H9 (cell line): ENCODE measurements around the gene SHLD2. TPM values are rescaled to one million over a fixed set of nuclear protein-coding genes. Genes with fewer than 3 reads are reported as not detected.
A peak's percentile ranks its signal among the peaks of the same experiment; 100 is the strongest.

Source experiments
- DNase-seq: peaks from one replicate; pipeline ENCODE4 v3.0.0-alpha.2; 2017
- H2AFZ ChIP-seq: one replicate; pipeline ENCODE4 v1.6.1; 2013; ENCODE audit warnings: mild to moderate bottlenecking, low read length, control low read depth, moderate library complexity
- H2AK5ac ChIP-seq: 2 replicates; pipeline ENCODE4 v1.6.1; 2013; ENCODE audit warnings: low read length, control low read depth, mixed read lengths; ENCODE audit not compliant: insufficient read length
- H2BK120ac ChIP-seq: one replicate; pipeline ENCODE4 v1.6.1; 2013; ENCODE audit warnings: low read depth, mild to moderate bottlenecking, low read length, control low read depth, inconsistent platforms; ENCODE audit not compliant: poor library complexity, severe bottlenecking
- H2BK12ac ChIP-seq: 2 replicates; pipeline ENCODE4 v1.6.1; 2013; ENCODE audit warnings: low read length, control low read depth, mixed read lengths, low read depth; ENCODE audit not compliant: insufficient read length
- H2BK15ac ChIP-seq: 2 replicates; pipeline ENCODE4 v1.6.1; 2013; ENCODE audit warnings: low read depth, low read length, control low read depth
- H2BK20ac ChIP-seq: one replicate; pipeline ENCODE4 v1.6.1; 2013; ENCODE audit warnings: low read depth, mild to moderate bottlenecking, low read length, control low read depth, inconsistent platforms; ENCODE audit not compliant: poor library complexity, severe bottlenecking
- H2BK5ac ChIP-seq: 2 replicates; pipeline ENCODE4 v1.6.1; 2013; ENCODE audit warnings: low read length, control low read depth, mixed read lengths; ENCODE audit not compliant: insufficient read length
- H3K14ac ChIP-seq: 2 replicates; pipeline ENCODE4 v1.6.1; 2013; ENCODE audit warnings: low read length, control low read depth; ENCODE audit not compliant: insufficient read depth
- H3K18ac ChIP-seq: 2 replicates; pipeline ENCODE4 v1.6.1; 2013; ENCODE audit warnings: low read depth, mild to moderate bottlenecking, mixed read lengths, low read length, control low read depth; ENCODE audit not compliant: insufficient read length
- H3K23ac ChIP-seq: 2 replicates; pipeline ENCODE4 v1.6.1; 2013; ENCODE audit warnings: low read length, control low read depth, mixed read lengths, low read depth; ENCODE audit not compliant: insufficient read length
- H3K23me2 ChIP-seq: 2 replicates; pipeline ENCODE4 v1.6.1; 2013; ENCODE audit warnings: low read depth, mild to moderate bottlenecking, mixed read lengths, low read length, control low read depth; ENCODE audit not compliant: insufficient read length, poor library complexity, severe bottlenecking
- H3K27ac ChIP-seq: 2 replicates; pipeline ENCODE4 v1.5.1; 2013; ENCODE audit warnings: low read length, control low read depth, mixed read lengths, low read depth; ENCODE audit not compliant: insufficient read length
- H3K27me3 ChIP-seq: 2 replicates; pipeline ENCODE4 v1.6.1; 2013; ENCODE audit warnings: low read length, control low read depth, inconsistent platforms; ENCODE audit not compliant: insufficient read depth
- H3K4ac ChIP-seq: 2 replicates; pipeline ENCODE4 v1.6.1; 2013; ENCODE audit warnings: low read depth, mild to moderate bottlenecking, control low read depth, inconsistent platforms, low read length, moderate library complexity
- H3K4me1 ChIP-seq: 2 replicates; pipeline ENCODE4 v1.6.1; 2013; ENCODE audit warnings: low read length, control low read depth, inconsistent platforms; ENCODE audit not compliant: insufficient read depth
- H3K4me2 ChIP-seq: 2 replicates; pipeline ENCODE4 v1.6.1; 2013; ENCODE audit warnings: low read length, control low read depth, mixed read lengths; ENCODE audit not compliant: insufficient read length, insufficient read depth
- H3K56ac ChIP-seq: 2 replicates; pipeline ENCODE4 v1.6.1; 2013; ENCODE audit warnings: low read depth, mild to moderate bottlenecking, mixed read lengths, low read length, control low read depth; ENCODE audit not compliant: insufficient read length
- H3K79me1 ChIP-seq: 2 replicates; pipeline ENCODE4 v1.6.1; 2013; ENCODE audit warnings: low read depth, mild to moderate bottlenecking, moderate library complexity, low read length, control low read depth, inconsistent platforms; ENCODE audit not compliant: insufficient read depth, poor library complexity, severe bottlenecking
- H3K79me2 ChIP-seq: 2 replicates; pipeline ENCODE4 v1.6.1; 2013; ENCODE audit warnings: low read length, control low read depth, inconsistent platforms; ENCODE audit not compliant: insufficient read depth
- H3K9ac ChIP-seq: 2 replicates; pipeline ENCODE4 v1.6.1; 2013; ENCODE audit warnings: low read length, control low read depth, mixed read lengths; ENCODE audit not compliant: insufficient read length; ENCODE audit errors: extremely low read depth
- H3K9me3 ChIP-seq: one replicate; pipeline ENCODE4 v1.6.1; 2013; ENCODE audit warnings: low read depth, low read length, inconsistent platforms; ENCODE audit not compliant: control insufficient read depth
- H3T11ph ChIP-seq: one replicate; pipeline ENCODE4 v1.6.1; 2013; ENCODE audit warnings: mild to moderate bottlenecking, low read length, control low read depth, inconsistent platforms
- H4K20me1 ChIP-seq: one replicate; pipeline ENCODE4 v1.6.1; 2013; ENCODE audit not compliant: control insufficient read depth, insufficient read length, insufficient read depth
- H4K5ac ChIP-seq: 2 replicates; pipeline ENCODE4 v1.6.1; 2013; ENCODE audit warnings: low read depth, mild to moderate bottlenecking, mixed read lengths, low read length, control low read depth; ENCODE audit not compliant: insufficient read length
- H4K8ac ChIP-seq: replicated peaks from 2 replicates; pipeline ENCODE4 v1.6.1; 2013; ENCODE audit warnings: low read length, control low read depth, mixed read lengths, low read depth; ENCODE audit not compliant: insufficient read length
- H4K91ac ChIP-seq: 2 replicates; pipeline ENCODE4 v1.6.1; 2013; ENCODE audit warnings: low read depth, mild to moderate bottlenecking, moderate library complexity, mixed read lengths, low read length, control low read depth; ENCODE audit not compliant: insufficient read length
- H3K27ac Mint-ChIP-seq, 3 experiments: 2 replicates in 2 of 3; 3 replicates in 1 of 3; pipeline ENCODE4 v1.8.0; 2020 to 2021; ENCODE audit warnings: mixed read lengths in 3 of 3, mild to moderate bottlenecking in 1 of 3, moderate library complexity in 1 of 3
- H3K27me3 Mint-ChIP-seq: 2 replicates; pipeline ENCODE4 v1.8.0; 2021; ENCODE audit warnings: low read depth, mild to moderate bottlenecking, moderate library complexity, mixed read lengths
- H3K36me3 Mint-ChIP-seq, 3 experiments: 2 replicates in 2 of 3; 3 replicates in 1 of 3; pipeline ENCODE4 v1.8.0; 2020 to 2021; ENCODE audit warnings: low read depth in 3 of 3, mixed read lengths in 3 of 3; ENCODE audit not compliant: insufficient read depth in 1 of 3
- H3K4me1 Mint-ChIP-seq, 2 experiments: 2 replicates each; pipeline ENCODE4 v1.8.0; 2020; ENCODE audit warnings: mixed read lengths in 2 of 2
- H3K4me3 Mint-ChIP-seq, 2 experiments: 2 replicates in 1 of 2; 3 replicates in 1 of 2; pipeline ENCODE4 v1.8.0; 2020 to 2021; ENCODE audit warnings: mild to moderate bottlenecking in 2 of 2, mixed read lengths in 2 of 2, moderate library complexity in 1 of 2
- H3K9me3 Mint-ChIP-seq, 2 experiments: 2 replicates in 1 of 2; 3 replicates in 1 of 2; pipeline ENCODE4 v1.8.0; 2020; ENCODE audit warnings: mild to moderate bottlenecking in 2 of 2, mixed read lengths in 2 of 2, moderate library complexity in 1 of 2
- WGBS: extraction: QIAGEN DNeasy Blood & Tissue Kit; methylation state at CpG from one replicate; pipeline ENCODE4 v1.1.7; 2013; ENCODE audit warnings: missing lambda C conversion rate, low lambda C conversion rate, mixed read lengths; ENCODE audit not compliant: insufficient read length; ENCODE audit errors: extremely low coverage; 5-methylcytosine and 5-hydroxymethylcytosine counted together
- total RNA-seq: library from RNA; stranded (reverse); gene quantifications from 2 replicates; pipeline ENCODE4 v1.2.1, GENCODE V29; 2021
- TF ChIP-seq, protein P1 (sequence below): fragments of 200-600 bp; sonication (generic); conservative IDR thresholded peaks from 3 replicates; pipeline ENCODE4 v1.8.0; 2021; ENCODE audit warnings: antibody characterized with exemption, mild to moderate bottlenecking

Gene SHLD2
- total RNA-seq, 1 experiment from 2014 or later, result 27.8 TPM

DNA sequence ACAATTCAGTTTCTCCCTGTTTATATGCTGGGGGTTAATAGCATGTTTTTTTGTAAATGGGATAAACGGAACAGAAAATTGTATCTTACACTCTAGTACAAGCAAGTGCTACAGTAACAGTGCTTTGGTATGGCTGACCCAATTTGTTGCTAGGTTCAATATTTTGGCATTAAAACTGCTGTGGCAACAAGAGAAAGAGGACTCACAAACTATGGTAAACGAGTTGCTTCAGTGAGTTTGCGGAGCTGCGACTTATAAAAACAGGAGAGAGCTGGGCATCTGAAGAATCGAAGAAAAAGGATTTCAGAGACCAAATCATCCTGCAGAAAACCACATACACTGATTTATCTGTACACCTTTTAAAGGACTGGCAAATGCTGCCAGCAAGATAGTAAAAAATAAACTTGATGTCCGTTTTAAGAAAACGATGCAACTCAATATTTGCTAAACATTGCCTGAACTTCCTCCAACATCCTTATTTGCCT lies 2.6 kb upstream of the SHLD2 start:
- peak overlapping the region; percentile 91 to 96 for H3K4me3 Mint-ChIP-seq
- Histone ChIP-seq H3T11ph (no peak overlapping the region), H4K8ac (no peak overlapping the region), H3K79me2 (peaks cover 10% of the 10 kb centered on the region; the same call in 1 of the 2 replicates), H2BK5ac (no peak overlapping the region), H3K9ac (peak overlapping the region; percentile 60), H2AFZ (no peak overlapping the region), H3K27ac (peak overlapping the region; percentile 19), H3K4me2 (peak overlapping the region; percentile 89), H2BK12ac (no peak overlapping the region), H3K4me1 (no peaks in the 10 kb centered on the region), H3K27me3 (no peaks in the 10 kb centered on the region), H3K56ac (no peak overlapping the region), H3K18ac (no peak overlapping the region), H2BK120ac (no peak overlapping the region), H4K91ac (no peak overlapping the region), H3K9me3 (no peaks in the 10 kb centered on the region), H2AK5ac (no peak overlapping the region), H3K14ac (no peak overlapping the region), H4K5ac (no peak overlapping the region), H3K4ac (no peak overlapping the region), H3K79me1 (no peaks in the 10 kb centered on the region), H2BK20ac (no peak overlapping the region), H2BK15ac (no peak overlapping the region), H3K23ac (no peak overlapping the region), H3K23me2 (peaks cover 6% of the 10 kb centered on the region), H4K20me1 (no peaks in the 10 kb centered on the region)
- TF ChIP-seq, protein P1, sequence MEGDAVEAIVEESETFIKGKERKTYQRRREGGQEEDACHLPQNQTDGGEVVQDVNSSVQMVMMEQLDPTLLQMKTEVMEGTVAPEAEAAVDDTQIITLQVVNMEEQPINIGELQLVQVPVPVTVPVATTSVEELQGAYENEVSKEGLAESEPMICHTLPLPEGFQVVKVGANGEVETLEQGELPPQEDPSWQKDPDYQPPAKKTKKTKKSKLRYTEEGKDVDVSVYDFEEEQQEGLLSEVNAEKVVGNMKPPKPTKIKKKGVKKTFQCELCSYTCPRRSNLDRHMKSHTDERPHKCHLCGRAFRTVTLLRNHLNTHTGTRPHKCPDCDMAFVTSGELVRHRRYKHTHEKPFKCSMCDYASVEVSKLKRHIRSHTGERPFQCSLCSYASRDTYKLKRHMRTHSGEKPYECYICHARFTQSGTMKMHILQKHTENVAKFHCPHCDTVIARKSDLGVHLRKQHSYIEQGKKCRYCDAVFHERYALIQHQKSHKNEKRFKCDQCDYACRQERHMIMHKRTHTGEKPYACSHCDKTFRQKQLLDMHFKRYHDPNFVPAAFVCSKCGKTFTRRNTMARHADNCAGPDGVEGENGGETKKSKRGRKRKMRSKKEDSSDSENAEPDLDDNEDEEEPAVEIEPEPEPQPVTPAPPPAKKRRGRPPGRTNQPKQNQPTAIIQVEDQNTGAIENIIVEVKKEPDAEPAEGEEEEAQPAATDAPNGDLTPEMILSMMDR, result no peak
- no CpG with 5 or more reads among the region's 7 CpGs for WGBS
- peak overlapping the region in 2 of 3 experiments; percentile 80 to 90; a peak in 3 of 7 replicates for H3K27ac Mint-ChIP-seq
- no peaks in the 10 kb centered on the region for H3K27me3 Mint-ChIP-seq
- peaks cover 35 to 36% of the 10 kb centered on the region in 2 experiments for H3K4me1 Mint-ChIP-seq
- no peak for DNase-seq
- peaks cover 11 to 23% (median 16%) of the 10 kb centered on the region in 3 experiments; a peak in 6 of 7 replicates for H3K36me3 Mint-ChIP-seq
- H3K9me3 Mint-ChIP-seq, result peaks cover 0 to 3% of the 10 kb centered on the region in 2 experiments; a peak in 1 of 5 replicates
